NT2/D1 (cell line): ENCODE results near the gene GABARAP.

ENCODE experiments used
- DNase-seq: peaks from one replicate; pipeline ENCODE4 v3.0.0-alpha.2; 2011; ENCODE audit warnings: low read depth, low spot score
- H3K27me3 ChIP-seq: 2 replicates; pipeline ENCODE4 v1.6.0; 2011; ENCODE audit warnings: mild to moderate bottlenecking; ENCODE audit not compliant: insufficient read length, insufficient read depth
- H3K36me3 ChIP-seq: 2 replicates; pipeline ENCODE4 v1.6.1; 2011; ENCODE audit warnings: mild to moderate bottlenecking, low read length, mixed read lengths; ENCODE audit not compliant: insufficient read depth, insufficient read length
- H3K4me1 ChIP-seq: 2 replicates; pipeline ENCODE4 v1.5.1; 2011; ENCODE audit not compliant: insufficient read depth, insufficient read length
- H3K4me3 ChIP-seq: 2 replicates; pipeline ENCODE4 v1.5.1; 2011; ENCODE audit warnings: low read depth; ENCODE audit not compliant: insufficient read length
- H3K9ac ChIP-seq: 2 replicates; pipeline ENCODE4 v1.6.0; 2011; ENCODE audit warnings: low read depth; ENCODE audit not compliant: insufficient read length
- H3K9me3 ChIP-seq: 2 replicates; pipeline ENCODE4 v1.5.1; 2011; ENCODE audit warnings: mild to moderate bottlenecking, low read length; ENCODE audit not compliant: insufficient read depth
- SUZ12 ChIP-seq: IDR thresholded peaks from 2 replicates; pipeline ENCODE4 v1.6.1; 2011; ENCODE audit not compliant: insufficient read length, insufficient read depth; ENCODE audit errors: extremely low read depth
- YY1 ChIP-seq: IDR thresholded peaks from 2 replicates; pipeline ENCODE4 v1.6.1; 2011; ENCODE audit not compliant: insufficient read length, insufficient read depth
- ZNF274 ChIP-seq: IDR thresholded peaks from 2 replicates; pipeline ENCODE4 v1.6.1; 2011; ENCODE audit warnings: mild to moderate bottlenecking, low read depth, low read length

Gene GABARAP

DNA sequence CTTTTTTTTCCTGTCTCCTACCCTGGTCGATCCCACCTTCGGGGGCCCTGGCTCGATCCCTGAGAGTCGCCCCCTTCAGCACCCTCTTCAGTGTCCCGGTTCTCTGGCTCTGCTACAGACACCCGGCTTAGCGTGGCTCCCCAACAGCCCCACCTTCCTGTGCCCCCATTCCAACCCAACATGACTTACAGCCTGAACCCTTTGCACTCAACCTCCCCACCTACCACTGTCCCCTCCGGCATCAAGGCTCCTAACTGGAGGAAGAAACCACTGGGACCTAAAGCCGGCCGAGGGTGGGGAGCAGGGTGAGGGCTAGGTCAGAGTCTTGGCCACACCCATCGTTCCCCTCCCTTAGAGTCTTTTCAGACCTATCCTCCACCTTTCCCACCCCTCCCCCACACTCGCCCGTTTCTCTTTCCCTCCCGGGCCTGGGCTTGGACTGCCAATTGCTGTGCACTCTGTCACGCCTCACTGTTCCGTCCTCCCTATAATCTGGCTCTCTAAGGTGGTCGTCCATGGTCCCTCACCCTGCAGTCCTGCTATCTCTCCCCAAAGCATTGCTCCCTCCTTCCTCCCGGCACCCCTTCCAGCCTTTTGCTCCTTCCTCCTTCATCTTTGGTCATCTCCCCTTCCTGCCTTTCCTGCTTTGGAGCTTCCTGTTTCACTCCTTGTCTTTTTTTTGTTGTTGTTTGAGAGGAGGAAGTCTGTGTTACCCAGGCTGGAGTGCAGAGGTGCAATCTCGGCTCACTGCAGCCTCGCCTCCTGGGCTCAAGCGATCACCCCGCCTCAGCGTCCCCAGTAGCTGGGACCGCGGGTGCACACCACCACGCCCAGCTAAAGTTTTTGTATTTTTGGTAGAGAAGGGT lies 20.9 kb upstream of the GABARAP start:
- Histone ChIP-seq H3K9ac (peak overlapping the region; percentile 79), H3K27me3 (peaks cover 34% of the 10 kb centered on the region), H3K9me3 (no peaks in the 10 kb centered on the region), H3K4me3 (peak overlapping the region; percentile 59), H3K36me3 (peaks cover 19% of the 10 kb centered on the region), H3K4me1 (peaks cover 2% of the 10 kb centered on the region)
- DNase-seq = no peak
- TF ChIP-seq ZNF274 (no peak), YY1 (no peak), SUZ12 (no peak)

DNA sequence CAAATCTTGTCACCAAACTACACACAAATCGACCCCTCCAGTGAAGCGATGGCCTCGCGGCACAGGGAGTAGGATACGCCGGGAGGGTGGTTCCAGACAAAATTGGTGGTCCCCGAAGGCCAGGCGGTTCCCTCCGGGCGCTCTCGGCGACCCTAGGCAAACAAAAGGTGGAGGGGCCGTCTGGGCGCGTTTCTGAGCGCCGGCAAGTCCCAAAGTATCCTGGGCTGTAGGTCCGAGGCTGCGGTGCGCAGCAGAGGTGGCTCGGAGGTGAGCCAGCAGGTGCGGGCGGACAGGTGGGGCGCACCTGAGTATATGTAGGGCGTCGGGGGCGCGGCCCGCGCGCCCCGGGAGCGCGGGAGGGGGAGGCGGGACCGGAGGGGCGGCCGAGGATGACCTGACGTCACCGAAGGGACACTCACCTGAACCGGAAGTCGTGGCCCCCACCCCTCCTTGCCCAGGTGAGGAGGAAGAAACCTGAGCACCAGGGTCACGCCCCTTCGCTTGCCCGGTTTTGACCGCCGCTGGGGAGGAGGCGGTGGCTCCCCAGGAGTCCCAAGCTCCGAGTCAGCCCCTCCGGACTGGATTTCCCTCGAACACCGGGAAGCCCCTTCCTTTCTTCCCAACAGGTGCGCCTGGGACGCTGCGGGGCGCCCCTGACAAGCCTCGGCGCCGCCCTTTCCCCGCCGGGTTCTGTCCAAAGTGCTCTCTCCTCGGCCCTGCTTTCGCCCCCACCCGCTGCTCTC lies 20.1 kb upstream of the GABARAP start, which contains the start of gene CLDN7:
Gene CLDN7 (minus strand): TSS at position 287 of the 743 bp plus-strand sequence. CDS start 435 bp downstream, outside the sequence.
- DNase-seq = no peak
- Histone ChIP-seq H3K9me3 (no peaks in the 10 kb centered on the region), H3K27me3 (peaks cover 34% of the 10 kb centered on the region), H3K4me1 (peaks cover 2% of the 10 kb centered on the region), H3K36me3 (peaks cover 25% of the 10 kb centered on the region), H3K4me3 (peak within 1 kb of the TSS; percentile 59), H3K9ac (peak within 1 kb of the TSS; percentile 81)
- no peak for TF ChIP-seq YY1
- no peak for TF ChIP-seq ZNF274
- no peak for TF ChIP-seq SUZ12

GRCh38 chr17:7261379-7262191 lies 19.3 kb upstream of the GABARAP start:
- peak overlapping the region; percentile 81 for H3K9ac ChIP-seq

DNA sequence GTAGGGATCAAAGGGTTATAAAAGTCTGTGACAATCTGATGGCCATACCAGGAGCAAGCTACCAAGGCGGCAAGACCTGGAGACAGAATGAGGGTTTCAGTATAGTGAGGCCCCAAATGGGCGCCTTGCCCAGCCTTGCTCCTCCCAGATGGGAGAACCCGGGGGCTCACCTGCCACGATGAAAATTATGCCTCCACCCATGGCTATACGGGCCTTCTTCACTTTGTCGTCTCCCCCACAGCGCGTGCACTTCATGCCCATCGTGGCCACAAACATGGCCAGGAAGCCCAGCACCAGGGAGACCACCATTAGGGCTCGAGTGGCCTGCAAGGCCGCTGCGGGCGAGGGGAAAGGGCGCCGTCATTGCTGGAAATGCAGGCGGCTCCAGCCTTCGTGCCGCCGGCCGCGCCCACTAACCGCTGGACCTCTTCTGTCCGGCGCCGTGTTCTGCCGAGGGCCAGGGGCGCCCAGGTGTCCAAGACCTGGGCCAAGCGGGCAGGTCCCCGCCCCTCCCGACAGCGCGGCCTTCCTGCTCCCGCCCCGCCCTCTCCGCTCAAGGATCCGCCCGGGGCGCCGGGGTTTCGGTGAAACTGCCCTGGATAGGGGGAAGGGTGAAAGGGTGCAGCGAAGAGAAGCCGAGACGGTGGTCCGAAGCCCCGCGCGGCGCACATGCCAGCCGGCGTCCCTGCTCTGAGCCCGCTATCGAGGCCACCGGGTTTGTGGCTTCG lies 18.6 kb upstream of the GABARAP start:
- DNase-seq = no peak
- H3K36me3 ChIP-seq = peaks cover 40% of the 10 kb centered on the region

More at GRCh38 chr17:7261379-7262191, 19.3 kb upstream of the GABARAP start:
- no peak for TF ChIP-seq ZNF274
- no peak for TF ChIP-seq YY1
- TF ChIP-seq SUZ12 = no peak
- H3K36me3 ChIP-seq = peaks cover 32% of the 10 kb centered on the region
- no peaks in the 10 kb centered on the region for H3K9me3 ChIP-seq
- peaks cover 2% of the 10 kb centered on the region for H3K4me1 ChIP-seq
- peak overlapping the region; percentile 59 for H3K4me3 ChIP-seq
- H3K27me3 ChIP-seq = peaks cover 34% of the 10 kb centered on the region
- DNase-seq = no peak

GRCh38 chr17:7260151-7260550 lies 17.9 kb upstream of the GABARAP start:
- H3K4me3 ChIP-seq = peak overlapping the region; percentile 59
- TF ChIP-seq SUZ12 (no peak), ZNF274 (no peak), YY1 (no peak)
- peak overlapping the region; percentile 81 for H3K9ac ChIP-seq
- DNase-seq = no peak
- peaks cover 34% of the 10 kb centered on the region for H3K27me3 ChIP-seq
- H3K9me3 ChIP-seq = no peaks in the 10 kb centered on the region
- peaks cover 2% of the 10 kb centered on the region for H3K4me1 ChIP-seq
- H3K36me3 ChIP-seq = peaks cover 44% of the 10 kb centered on the region

More for the DNA sequence above, 18.6 kb upstream of the GABARAP start:
- H3K9ac ChIP-seq = peak overlapping the region; percentile 81
- H3K4me1 ChIP-seq = peaks cover 2% of the 10 kb centered on the region
- no peaks in the 10 kb centered on the region for H3K9me3 ChIP-seq
- H3K27me3 ChIP-seq = peaks cover 34% of the 10 kb centered on the region
- no peak for TF ChIP-seq ZNF274
- TF ChIP-seq SUZ12 = no peak
- no peak for TF ChIP-seq YY1
- H3K4me3 ChIP-seq = peak overlapping the region; percentile 59

DNA sequence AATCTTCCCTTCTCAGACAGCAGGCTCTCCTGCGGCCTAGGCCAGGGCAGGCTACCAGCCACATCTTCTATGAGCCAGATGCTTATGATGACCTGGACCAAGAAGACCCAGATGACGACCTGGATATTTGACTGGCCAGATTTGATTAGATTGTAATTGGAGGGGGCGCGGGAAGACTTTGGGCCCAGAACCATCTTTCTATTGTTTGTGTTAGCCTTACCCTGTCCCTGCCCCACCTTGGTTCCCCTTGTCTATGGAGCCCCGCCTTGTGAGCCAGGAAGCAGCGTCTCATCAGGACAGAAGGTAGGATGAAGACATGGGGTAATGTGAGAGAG lies 17.3 kb upstream of the GABARAP start:
- no peak overlapping the region for H3K4me3 ChIP-seq
- H3K27me3 ChIP-seq = peaks cover 34% of the 10 kb centered on the region
- TF ChIP-seq ZNF274 (no peak), SUZ12 (no peak), YY1 (no peak)
- no peak overlapping the region for H3K9ac ChIP-seq
- H3K36me3 ChIP-seq = peaks cover 51% of the 10 kb centered on the region
- H3K4me1 ChIP-seq = peaks cover 2% of the 10 kb centered on the region
- no peak for DNase-seq
- no peaks in the 10 kb centered on the region for H3K9me3 ChIP-seq
